ENCODE results near the gene LTA. TPM values are rescaled to one million over a fixed set of nuclear protein-coding genes. Genes with fewer than 3 reads are reported as not detected.

Gene LTA
- total and polyA plus RNA-seq, 2 experiments from 2014 or later: not detected

DNA sequence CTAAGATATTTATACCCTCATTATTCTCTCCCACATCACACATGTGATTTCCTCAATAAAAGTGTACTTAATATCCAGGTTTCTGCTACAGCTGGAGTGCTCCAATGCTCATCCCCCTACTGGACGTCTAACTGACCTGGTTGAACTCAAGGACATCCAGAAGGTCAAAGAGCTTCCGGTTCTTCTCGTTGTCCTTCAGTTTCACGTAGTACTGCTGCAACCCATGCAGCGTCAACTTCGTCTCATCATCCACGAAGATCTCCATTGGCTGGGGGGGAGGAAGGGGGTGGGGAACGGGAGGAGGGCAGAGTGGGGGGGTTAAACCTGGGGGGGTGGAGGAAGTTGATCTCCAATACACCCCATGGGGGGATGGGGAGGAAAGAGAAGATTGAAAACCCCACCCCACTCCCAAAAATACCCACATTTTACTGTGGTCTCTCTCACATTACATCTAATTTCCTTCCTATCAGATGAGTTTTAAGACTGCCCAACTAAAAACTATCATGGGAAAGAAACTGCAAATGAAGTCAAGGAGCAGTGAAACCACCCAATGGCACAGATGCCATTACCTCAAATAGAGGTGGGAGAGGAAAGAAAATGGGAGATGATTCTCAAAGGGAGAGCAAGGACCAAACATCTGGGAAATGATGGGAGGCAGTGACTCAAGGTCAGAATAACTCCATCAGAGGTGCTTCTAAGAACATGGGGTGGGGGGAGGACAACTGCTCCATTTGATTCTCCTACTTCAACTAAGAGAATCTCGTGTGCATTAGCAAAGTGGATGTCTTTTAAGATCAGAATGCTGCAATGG, 39.2 kb upstream of the LTA start:
- H3K79me2 ChIP-seq (replicated peaks; ENCODE audit: insufficient read depth): peaks cover 59% of the 10 kb centered on the region
- no peak overlapping the region for H3K4me3 ChIP-seq
- Mint-ChIP-seq H3K4me3 (no peak overlapping the region), H3K4me1 (peaks cover 51% of the 10 kb centered on the region), H3K9me3 (no peaks in the 10 kb centered on the region), H3K27ac (peak overlapping the region; percentile 76; the same call in 1 of the 2 replicates), H3K27me3 (ENCODE audit: insufficient read depth, low read depth, poor library complexity) (peaks cover 19% of the 10 kb centered on the region), H3K36me3 (ENCODE audit: low read depth) (peaks cover 93% of the 10 kb centered on the region)
- peaks cover 81% of the 10 kb centered on the region for H3K36me3 ChIP-seq (ENCODE audit: insufficient read depth)
- peaks cover 72% of the 10 kb centered on the region for H3F3A ChIP-seq (replicated peaks; ENCODE audit: low read depth)
- no peak for TF ChIP-seq ZNF114 (CRISPR knock-in tag; IDR thresholded peaks at IDR 0.05)
- TF ChIP-seq EZH2phosphoT487 (IDR thresholded peaks at IDR 0.05; ENCODE audit: unreplicated experiment): no peak
- TF ChIP-seq STAT1 (IDR thresholded peaks at IDR 0.05; ENCODE audit: unreplicated experiment): no peak
- no peak for TF ChIP-seq POLR2AphosphoS5 (IDR thresholded peaks at IDR 0.05; ENCODE audit: low read depth)
- no peak for TF ChIP-seq JUNB (IDR thresholded peaks at IDR 0.05; ENCODE audit: unreplicated experiment)
- TF ChIP-seq, protein P1, sequence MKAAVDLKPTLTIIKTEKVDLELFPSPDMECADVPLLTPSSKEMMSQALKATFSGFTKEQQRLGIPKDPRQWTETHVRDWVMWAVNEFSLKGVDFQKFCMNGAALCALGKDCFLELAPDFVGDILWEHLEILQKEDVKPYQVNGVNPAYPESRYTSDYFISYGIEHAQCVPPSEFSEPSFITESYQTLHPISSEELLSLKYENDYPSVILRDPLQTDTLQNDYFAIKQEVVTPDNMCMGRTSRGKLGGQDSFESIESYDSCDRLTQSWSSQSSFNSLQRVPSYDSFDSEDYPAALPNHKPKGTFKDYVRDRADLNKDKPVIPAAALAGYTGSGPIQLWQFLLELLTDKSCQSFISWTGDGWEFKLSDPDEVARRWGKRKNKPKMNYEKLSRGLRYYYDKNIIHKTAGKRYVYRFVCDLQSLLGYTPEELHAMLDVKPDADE (IDR thresholded peaks at IDR 0.05): no peak
- no peak for TF ChIP-seq NANOG (IDR thresholded peaks at IDR 0.05; ENCODE audit: borderline replicate concordance)
- TF ChIP-seq, protein P2, sequence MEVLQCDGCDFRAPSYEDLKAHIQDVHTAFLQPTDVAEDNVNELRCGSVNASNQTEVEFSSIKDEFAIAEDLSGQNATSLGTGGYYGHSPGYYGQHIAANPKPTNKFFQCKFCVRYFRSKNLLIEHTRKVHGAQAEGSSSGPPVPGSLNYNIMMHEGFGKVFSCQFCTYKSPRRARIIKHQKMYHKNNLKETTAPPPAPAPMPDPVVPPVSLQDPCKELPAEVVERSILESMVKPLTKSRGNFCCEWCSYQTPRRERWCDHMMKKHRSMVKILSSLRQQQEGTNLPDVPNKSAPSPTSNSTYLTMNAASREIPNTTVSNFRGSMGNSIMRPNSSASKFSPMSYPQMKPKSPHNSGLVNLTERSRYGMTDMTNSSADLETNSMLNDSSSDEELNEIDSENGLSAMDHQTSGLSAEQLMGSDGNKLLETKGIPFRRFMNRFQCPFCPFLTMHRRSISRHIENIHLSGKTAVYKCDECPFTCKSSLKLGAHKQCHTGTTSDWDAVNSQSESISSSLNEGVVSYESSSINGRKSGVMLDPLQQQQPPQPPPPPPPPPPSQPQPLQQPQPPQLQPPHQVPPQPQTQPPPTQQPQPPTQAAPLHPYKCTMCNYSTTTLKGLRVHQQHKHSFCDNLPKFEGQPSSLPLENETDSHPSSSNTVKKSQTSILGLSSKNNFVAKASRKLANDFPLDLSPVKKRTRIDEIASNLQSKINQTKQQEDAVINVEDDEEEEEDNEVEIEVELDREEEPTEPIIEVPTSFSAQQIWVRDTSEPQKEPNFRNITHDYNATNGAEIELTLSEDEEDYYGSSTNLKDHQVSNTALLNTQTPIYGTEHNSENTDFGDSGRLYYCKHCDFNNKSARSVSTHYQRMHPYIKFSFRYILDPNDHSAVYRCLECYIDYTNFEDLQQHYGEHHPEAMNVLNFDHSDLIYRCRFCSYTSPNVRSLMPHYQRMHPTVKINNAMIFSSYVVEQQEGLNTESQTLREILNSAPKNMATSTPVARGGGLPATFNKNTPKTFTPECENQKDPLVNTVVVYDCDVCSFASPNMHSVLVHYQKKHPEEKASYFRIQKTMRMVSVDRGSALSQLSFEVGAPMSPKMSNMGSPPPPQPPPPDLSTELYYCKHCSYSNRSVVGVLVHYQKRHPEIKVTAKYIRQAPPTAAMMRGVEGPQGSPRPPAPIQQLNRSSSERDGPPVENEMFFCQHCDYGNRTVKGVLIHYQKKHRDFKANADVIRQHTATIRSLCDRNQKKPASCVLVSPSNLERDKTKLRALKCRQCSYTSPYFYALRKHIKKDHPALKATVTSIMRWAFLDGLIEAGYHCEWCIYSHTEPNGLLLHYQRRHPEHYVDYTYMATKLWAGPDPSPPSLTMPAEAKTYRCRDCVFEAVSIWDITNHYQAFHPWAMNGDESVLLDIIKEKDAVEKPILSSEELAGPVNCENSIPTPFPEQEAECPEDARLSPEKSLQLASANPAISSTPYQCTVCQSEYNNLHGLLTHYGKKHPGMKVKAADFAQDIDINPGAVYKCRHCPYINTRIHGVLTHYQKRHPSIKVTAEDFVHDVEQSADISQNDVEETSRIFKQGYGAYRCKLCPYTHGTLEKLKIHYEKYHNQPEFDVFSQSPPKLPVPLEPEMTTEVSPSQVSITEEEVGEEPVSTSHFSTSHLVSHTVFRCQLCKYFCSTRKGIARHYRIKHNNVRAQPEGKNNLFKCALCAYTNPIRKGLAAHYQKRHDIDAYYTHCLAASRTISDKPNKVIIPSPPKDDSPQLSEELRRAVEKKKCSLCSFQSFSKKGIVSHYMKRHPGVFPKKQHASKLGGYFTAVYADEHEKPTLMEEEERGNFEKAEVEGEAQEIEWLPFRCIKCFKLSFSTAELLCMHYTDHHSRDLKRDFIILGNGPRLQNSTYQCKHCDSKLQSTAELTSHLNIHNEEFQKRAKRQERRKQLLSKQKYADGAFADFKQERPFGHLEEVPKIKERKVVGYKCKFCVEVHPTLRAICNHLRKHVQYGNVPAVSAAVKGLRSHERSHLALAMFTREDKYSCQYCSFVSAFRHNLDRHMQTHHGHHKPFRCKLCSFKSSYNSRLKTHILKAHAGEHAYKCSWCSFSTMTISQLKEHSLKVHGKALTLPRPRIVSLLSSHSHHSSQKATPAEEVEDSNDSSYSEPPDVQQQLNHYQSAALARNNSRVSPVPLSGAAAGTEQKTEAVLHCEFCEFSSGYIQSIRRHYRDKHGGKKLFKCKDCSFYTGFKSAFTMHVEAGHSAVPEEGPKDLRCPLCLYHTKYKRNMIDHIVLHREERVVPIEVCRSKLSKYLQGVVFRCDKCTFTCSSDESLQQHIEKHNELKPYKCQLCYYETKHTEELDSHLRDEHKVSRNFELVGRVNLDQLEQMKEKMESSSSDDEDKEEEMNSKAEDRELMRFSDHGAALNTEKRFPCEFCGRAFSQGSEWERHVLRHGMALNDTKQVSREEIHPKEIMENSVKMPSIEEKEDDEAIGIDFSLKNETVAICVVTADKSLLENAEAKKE (CRISPR knock-in tag; IDR thresholded peaks at IDR 0.05): no peak
- no peak for TF ChIP-seq ZNF331 (CRISPR knock-in tag; IDR thresholded peaks at IDR 0.05; ENCODE audit: low read depth)
- TF ChIP-seq, protein P3, sequence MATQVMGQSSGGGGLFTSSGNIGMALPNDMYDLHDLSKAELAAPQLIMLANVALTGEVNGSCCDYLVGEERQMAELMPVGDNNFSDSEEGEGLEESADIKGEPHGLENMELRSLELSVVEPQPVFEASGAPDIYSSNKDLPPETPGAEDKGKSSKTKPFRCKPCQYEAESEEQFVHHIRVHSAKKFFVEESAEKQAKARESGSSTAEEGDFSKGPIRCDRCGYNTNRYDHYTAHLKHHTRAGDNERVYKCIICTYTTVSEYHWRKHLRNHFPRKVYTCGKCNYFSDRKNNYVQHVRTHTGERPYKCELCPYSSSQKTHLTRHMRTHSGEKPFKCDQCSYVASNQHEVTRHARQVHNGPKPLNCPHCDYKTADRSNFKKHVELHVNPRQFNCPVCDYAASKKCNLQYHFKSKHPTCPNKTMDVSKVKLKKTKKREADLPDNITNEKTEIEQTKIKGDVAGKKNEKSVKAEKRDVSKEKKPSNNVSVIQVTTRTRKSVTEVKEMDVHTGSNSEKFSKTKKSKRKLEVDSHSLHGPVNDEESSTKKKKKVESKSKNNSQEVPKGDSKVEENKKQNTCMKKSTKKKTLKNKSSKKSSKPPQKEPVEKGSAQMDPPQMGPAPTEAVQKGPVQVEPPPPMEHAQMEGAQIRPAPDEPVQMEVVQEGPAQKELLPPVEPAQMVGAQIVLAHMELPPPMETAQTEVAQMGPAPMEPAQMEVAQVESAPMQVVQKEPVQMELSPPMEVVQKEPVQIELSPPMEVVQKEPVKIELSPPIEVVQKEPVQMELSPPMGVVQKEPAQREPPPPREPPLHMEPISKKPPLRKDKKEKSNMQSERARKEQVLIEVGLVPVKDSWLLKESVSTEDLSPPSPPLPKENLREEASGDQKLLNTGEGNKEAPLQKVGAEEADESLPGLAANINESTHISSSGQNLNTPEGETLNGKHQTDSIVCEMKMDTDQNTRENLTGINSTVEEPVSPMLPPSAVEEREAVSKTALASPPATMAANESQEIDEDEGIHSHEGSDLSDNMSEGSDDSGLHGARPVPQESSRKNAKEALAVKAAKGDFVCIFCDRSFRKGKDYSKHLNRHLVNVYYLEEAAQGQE (IDR thresholded peaks at IDR 0.05; ENCODE audit: unreplicated experiment): no peak
- TF ChIP-seq, protein P4, sequence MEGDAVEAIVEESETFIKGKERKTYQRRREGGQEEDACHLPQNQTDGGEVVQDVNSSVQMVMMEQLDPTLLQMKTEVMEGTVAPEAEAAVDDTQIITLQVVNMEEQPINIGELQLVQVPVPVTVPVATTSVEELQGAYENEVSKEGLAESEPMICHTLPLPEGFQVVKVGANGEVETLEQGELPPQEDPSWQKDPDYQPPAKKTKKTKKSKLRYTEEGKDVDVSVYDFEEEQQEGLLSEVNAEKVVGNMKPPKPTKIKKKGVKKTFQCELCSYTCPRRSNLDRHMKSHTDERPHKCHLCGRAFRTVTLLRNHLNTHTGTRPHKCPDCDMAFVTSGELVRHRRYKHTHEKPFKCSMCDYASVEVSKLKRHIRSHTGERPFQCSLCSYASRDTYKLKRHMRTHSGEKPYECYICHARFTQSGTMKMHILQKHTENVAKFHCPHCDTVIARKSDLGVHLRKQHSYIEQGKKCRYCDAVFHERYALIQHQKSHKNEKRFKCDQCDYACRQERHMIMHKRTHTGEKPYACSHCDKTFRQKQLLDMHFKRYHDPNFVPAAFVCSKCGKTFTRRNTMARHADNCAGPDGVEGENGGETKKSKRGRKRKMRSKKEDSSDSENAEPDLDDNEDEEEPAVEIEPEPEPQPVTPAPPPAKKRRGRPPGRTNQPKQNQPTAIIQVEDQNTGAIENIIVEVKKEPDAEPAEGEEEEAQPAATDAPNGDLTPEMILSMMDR (conservative IDR thresholded peaks at IDR 0.05; ENCODE audit: low read depth in 2 of 2): no peak
- no peak for TF ChIP-seq CREB1 (CRISPR knock-in tag; IDR thresholded peaks at IDR 0.05; ENCODE audit: low read depth)
- TF ChIP-seq EZH2 (IDR thresholded peaks at IDR 0.05; ENCODE audit: low read depth, unreplicated experiment): no peak
- H3K27ac ChIP-seq (ENCODE audit: low read depth): peak overlapping the region; percentile 70; the same call in 1 of the 2 replicates
- H3K4me2 ChIP-seq: no peak overlapping the region
- peaks cover 63% of the 10 kb centered on the region for H4K20me1 ChIP-seq (replicated peaks; ENCODE audit: insufficient read depth)
- ATAC-seq: no peak
- no peaks in the 10 kb centered on the region for H3K27me3 ChIP-seq (ENCODE audit: insufficient read depth)
- no peak overlapping the region for H2AFZ ChIP-seq
- DNase-seq (ENCODE audit: low spot score): no peak
- no peaks in the 10 kb centered on the region for H3K9me2 ChIP-seq (ENCODE audit: insufficient read depth)
- H3K4me1 ChIP-seq (ENCODE audit: insufficient read depth): peaks cover 4% of the 10 kb centered on the region

All from GM23338 (cell line).